SK-N-SH treated with all-trans-retinoic acid at 6 μM for 48 hours (cell line): ENCODE measurements around the gene SMIM7.

ENCODE experiments used
- ATAC-seq: fragments of 200-7000 bp; cut with Tn5 transposase; 3 replicates; pipeline ENCODE4 v1.9.1; 2020; ENCODE audit warnings: mild to moderate bottlenecking, moderate library complexity
- BACH2 ChIP-seq: fragments of 250-450 bp; sonication (Bioruptor Pico); IDR thresholded peaks from 2 replicates; pipeline ENCODE4 v1.9.0; 2021; ENCODE audit warnings: mild to moderate bottlenecking, borderline replicate concordance
- CSDC2 ChIP-seq: fragments of 250-450 bp; sonication (Bioruptor Pico); IDR thresholded peaks from 2 replicates; pipeline ENCODE4 v1.5.0; 2020; ENCODE audit warnings: mild to moderate bottlenecking, moderate library complexity
- GLIS3 ChIP-seq: fragments of 250-450 bp; sonication (Bioruptor Pico); IDR thresholded peaks from 2 replicates; pipeline ENCODE4 v1.5.0; 2020; ENCODE audit warnings: mild to moderate bottlenecking, moderate library complexity
- ISL1 ChIP-seq: fragments of 250-450 bp; sonication (Bioruptor Pico); IDR thresholded peaks from 2 replicates; pipeline ENCODE4 v2.1.2; 2022; ENCODE audit warnings: mild to moderate bottlenecking, moderate library complexity
- OSR1 ChIP-seq: fragments of 250-450 bp; sonication (Bioruptor Pico); IDR thresholded peaks from 2 replicates; pipeline ENCODE4 v1.8.0; 2022; ENCODE audit warnings: moderate library complexity, mild to moderate bottlenecking, inconsistent platforms
- PPARA ChIP-seq: fragments of 250-450 bp; sonication (Bioruptor Pico); IDR thresholded peaks from 2 replicates; pipeline ENCODE4 v1.5.0; 2020; ENCODE audit warnings: mild to moderate bottlenecking, borderline replicate concordance
- SNAI2 ChIP-seq: fragments of 250-450 bp; sonication (Bioruptor Pico); IDR thresholded peaks from 2 replicates; pipeline ENCODE4 v1.5.0; 2020; ENCODE audit warnings: mild to moderate bottlenecking, moderate library complexity
- TCF4 ChIP-seq: fragments of 250-450 bp; sonication (Bioruptor Pico); IDR thresholded peaks from 2 replicates; pipeline ENCODE4 v1.8.0; 2021; ENCODE audit warnings: mild to moderate bottlenecking, moderate library complexity, borderline replicate concordance
- TOX ChIP-seq: fragments of 250-450 bp; sonication (Bioruptor Pico); IDR thresholded peaks from 2 replicates; pipeline ENCODE4 v1.8.0; 2021; ENCODE audit warnings: mild to moderate bottlenecking, moderate library complexity, borderline replicate concordance
- ZC3H10 ChIP-seq: fragments of 250-450 bp; sonication (Bioruptor Pico); IDR thresholded peaks from 2 replicates; pipeline ENCODE4 v1.5.1; 2021; ENCODE audit warnings: mild to moderate bottlenecking, moderate library complexity
- ZFP3 ChIP-seq: fragments of 250-450 bp; sonication (Bioruptor Pico); IDR thresholded peaks from 2 replicates; pipeline ENCODE4 v1.5.0; 2020; ENCODE audit warnings: mild to moderate bottlenecking, moderate library complexity
- ZFP30 ChIP-seq: fragments of 450-650 bp; formaldehyde crosslinking; IDR thresholded peaks from 2 replicates; pipeline ENCODE4 v1.5.0; 2022; ENCODE audit warnings: mild to moderate bottlenecking, moderate library complexity
- ZNF565 ChIP-seq: fragments of 450-650 bp; formaldehyde crosslinking; conservative IDR thresholded peaks from 2 replicates; pipeline ENCODE4 v1.5.0; 2020; ENCODE audit warnings: low read depth, mild to moderate bottlenecking, moderate library complexity
- ZNF8 ChIP-seq: fragments of 450-650 bp; formaldehyde crosslinking; IDR thresholded peaks from 2 replicates; pipeline ENCODE4 v1.5.0; 2020; ENCODE audit warnings: mild to moderate bottlenecking, moderate library complexity
- TF ChIP-seq, protein P1 (sequence below): fragments of 250-450 bp; sonication (Bioruptor Pico); IDR thresholded peaks from 2 replicates; pipeline ENCODE4 v1.5.1; 2021; ENCODE audit warnings: mild to moderate bottlenecking, moderate library complexity
- TF ChIP-seq, protein P2 (sequence below): fragments of 250-450 bp; sonication (Bioruptor Pico); IDR thresholded peaks from 2 replicates; pipeline ENCODE4 v1.8.0; 2020; ENCODE audit warnings: mild to moderate bottlenecking, moderate library complexity, borderline replicate concordance
- TF ChIP-seq, protein P3 (sequence below): fragments of 250-450 bp; sonication (Bioruptor Pico); IDR thresholded peaks from 2 replicates; pipeline ENCODE4 v1.5.0; 2020; ENCODE audit warnings: mild to moderate bottlenecking, moderate library complexity
- TF ChIP-seq, protein P4 (sequence below): fragments of 250-450 bp; sonication (Bioruptor Pico); IDR thresholded peaks from 2 replicates; pipeline ENCODE4 v1.8.0; 2021; ENCODE audit warnings: low read depth, mild to moderate bottlenecking, moderate library complexity, borderline replicate concordance
- TF ChIP-seq, protein P5 (sequence below): fragments of 250-450 bp; sonication (Bioruptor Pico); IDR thresholded peaks from 2 replicates; pipeline ENCODE4 v1.5.1; 2020; ENCODE audit warnings: low read depth, mild to moderate bottlenecking, moderate library complexity

The SMIM7 gene

DNA sequence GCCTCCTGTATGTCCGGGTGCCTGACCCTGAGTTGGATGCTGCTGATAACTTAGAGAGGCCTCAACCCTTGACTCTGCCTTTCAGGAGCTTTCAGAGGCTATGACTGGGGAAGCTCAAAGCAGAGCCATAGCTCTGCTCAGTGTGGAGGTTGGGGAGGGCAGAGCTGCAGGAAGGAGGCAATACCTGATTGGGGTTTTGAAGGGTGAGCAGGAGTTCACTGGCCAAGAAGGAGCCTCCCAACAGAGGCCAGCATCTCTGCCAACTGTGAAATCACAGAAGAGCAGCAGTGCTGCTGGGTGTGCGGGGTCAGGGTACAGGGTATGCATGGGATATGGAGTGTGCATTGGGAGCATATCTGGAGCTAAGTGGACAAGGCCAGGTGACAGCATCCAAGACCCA, 22.6 kb upstream of the SMIM7 start:
- TF ChIP-seq CSDC2 (CRISPR knock-in tag) (no peak), ZFP3 (CRISPR knock-in tag) (peak; percentile 93), SNAI2 (CRISPR knock-in tag) (no peak), PPARA (CRISPR knock-in tag) (no peak), GLIS3 (CRISPR knock-in tag) (no peak), ZNF565 (CRISPR knock-in tag) (no peak)
- TF ChIP-seq, protein P1, sequence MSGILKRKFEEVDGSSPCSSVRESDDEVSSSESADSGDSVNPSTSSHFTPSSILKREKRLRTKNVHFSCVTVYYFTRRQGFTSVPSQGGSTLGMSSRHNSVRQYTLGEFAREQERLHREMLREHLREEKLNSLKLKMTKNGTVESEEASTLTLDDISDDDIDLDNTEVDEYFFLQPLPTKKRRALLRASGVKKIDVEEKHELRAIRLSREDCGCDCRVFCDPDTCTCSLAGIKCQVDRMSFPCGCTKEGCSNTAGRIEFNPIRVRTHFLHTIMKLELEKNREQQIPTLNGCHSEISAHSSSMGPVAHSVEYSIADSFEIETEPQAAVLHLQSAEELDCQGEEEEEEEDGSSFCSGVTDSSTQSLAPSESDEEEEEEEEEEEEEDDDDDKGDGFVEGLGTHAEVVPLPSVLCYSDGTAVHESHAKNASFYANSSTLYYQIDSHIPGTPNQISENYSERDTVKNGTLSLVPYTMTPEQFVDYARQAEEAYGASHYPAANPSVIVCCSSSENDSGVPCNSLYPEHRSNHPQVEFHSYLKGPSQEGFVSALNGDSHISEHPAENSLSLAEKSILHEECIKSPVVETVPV (CRISPR knock-in tag) = no peak
- TF ChIP-seq, protein P2, sequence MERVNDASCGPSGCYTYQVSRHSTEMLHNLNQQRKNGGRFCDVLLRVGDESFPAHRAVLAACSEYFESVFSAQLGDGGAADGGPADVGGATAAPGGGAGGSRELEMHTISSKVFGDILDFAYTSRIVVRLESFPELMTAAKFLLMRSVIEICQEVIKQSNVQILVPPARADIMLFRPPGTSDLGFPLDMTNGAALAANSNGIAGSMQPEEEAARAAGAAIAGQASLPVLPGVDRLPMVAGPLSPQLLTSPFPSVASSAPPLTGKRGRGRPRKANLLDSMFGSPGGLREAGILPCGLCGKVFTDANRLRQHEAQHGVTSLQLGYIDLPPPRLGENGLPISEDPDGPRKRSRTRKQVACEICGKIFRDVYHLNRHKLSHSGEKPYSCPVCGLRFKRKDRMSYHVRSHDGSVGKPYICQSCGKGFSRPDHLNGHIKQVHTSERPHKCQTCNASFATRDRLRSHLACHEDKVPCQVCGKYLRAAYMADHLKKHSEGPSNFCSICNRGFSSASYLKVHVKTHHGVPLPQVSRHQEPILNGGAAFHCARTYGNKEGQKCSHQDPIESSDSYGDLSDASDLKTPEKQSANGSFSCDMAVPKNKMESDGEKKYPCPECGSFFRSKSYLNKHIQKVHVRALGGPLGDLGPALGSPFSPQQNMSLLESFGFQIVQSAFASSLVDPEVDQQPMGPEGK (CRISPR knock-in tag) = no peak
- no peak for ATAC-seq

DNA sequence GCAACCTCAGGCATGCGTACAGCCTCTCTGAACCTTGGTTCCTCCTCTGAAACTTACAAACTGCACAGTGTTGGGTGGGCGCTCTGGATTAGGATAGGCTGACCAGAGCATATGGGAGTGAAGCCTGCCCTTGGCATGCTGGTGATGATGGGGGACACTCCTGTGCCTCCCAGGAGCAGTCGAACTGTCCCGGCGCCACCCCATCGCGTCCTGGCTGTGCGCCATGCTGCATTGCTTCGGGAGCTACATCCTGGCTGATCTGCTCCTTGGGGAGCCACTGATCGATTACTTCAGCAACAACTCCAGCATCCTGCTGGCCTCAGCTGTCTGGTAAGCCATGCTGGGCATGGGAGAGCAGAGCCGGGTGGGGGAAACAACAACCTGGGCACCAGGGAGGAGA, 19.9 kb upstream of the SMIM7 start:
- no peak for ATAC-seq
- TF ChIP-seq, protein P3, sequence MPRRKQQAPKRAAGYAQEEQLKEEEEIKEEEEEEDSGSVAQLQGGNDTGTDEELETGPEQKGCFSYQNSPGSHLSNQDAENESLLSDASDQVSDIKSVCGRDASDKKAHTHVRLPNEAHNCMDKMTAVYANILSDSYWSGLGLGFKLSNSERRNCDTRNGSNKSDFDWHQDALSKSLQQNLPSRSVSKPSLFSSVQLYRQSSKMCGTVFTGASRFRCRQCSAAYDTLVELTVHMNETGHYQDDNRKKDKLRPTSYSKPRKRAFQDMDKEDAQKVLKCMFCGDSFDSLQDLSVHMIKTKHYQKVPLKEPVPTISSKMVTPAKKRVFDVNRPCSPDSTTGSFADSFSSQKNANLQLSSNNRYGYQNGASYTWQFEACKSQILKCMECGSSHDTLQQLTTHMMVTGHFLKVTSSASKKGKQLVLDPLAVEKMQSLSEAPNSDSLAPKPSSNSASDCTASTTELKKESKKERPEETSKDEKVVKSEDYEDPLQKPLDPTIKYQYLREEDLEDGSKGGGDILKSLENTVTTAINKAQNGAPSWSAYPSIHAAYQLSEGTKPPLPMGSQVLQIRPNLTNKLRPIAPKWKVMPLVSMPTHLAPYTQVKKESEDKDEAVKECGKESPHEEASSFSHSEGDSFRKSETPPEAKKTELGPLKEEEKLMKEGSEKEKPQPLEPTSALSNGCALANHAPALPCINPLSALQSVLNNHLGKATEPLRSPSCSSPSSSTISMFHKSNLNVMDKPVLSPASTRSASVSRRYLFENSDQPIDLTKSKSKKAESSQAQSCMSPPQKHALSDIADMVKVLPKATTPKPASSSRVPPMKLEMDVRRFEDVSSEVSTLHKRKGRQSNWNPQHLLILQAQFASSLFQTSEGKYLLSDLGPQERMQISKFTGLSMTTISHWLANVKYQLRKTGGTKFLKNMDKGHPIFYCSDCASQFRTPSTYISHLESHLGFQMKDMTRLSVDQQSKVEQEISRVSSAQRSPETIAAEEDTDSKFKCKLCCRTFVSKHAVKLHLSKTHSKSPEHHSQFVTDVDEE (CRISPR knock-in tag) = no peak
- TF ChIP-seq PPARA (CRISPR knock-in tag) (no peak), GLIS3 (CRISPR knock-in tag) (no peak), TCF4 (CRISPR knock-in tag) (no peak)
- TF ChIP-seq, all 23 proteins: peak for 0

DNA sequence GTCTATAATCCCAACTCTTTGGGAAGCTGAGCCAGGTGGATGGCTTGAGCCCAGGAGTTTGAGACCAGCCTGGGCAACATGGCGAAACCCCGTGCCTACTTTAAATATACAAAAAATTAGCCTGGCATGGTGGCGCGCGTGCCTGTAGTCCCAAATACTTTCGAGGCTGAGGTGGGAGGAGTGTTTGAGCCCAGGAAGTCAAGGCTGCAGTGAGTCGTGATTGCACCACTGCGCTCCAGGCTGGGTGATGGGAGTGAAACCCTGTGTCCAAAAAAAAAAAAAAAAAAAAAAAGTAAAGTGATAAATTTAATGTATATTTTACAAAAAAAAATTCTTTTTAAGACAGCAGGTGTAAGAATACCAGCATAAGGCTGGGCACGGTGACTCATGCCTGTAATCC, 18.6 kb upstream of the SMIM7 start:
- ATAC-seq = no peak
- TF ChIP-seq TCF4 (CRISPR knock-in tag) = no peak
- TF ChIP-seq BACH2 (CRISPR knock-in tag) = no peak
- TF ChIP-seq, protein P2 (CRISPR knock-in tag) = no peak
- TF ChIP-seq CSDC2 (CRISPR knock-in tag) = no peak
- no peak for TF ChIP-seq ZC3H10 (CRISPR knock-in tag)
- TF ChIP-seq ZNF565 (CRISPR knock-in tag) = no peak
- TF ChIP-seq ZFP3 (CRISPR knock-in tag) = no peak
- no peak for TF ChIP-seq OSR1
- no peak for TF ChIP-seq ZFP30 (CRISPR knock-in tag)
- no peak for TF ChIP-seq PPARA (CRISPR knock-in tag)
- TF ChIP-seq TOX (CRISPR knock-in tag) = no peak
- no peak for TF ChIP-seq SNAI2 (CRISPR knock-in tag)
- TF ChIP-seq, protein P3 (CRISPR knock-in tag) = no peak
- TF ChIP-seq, protein P4, sequence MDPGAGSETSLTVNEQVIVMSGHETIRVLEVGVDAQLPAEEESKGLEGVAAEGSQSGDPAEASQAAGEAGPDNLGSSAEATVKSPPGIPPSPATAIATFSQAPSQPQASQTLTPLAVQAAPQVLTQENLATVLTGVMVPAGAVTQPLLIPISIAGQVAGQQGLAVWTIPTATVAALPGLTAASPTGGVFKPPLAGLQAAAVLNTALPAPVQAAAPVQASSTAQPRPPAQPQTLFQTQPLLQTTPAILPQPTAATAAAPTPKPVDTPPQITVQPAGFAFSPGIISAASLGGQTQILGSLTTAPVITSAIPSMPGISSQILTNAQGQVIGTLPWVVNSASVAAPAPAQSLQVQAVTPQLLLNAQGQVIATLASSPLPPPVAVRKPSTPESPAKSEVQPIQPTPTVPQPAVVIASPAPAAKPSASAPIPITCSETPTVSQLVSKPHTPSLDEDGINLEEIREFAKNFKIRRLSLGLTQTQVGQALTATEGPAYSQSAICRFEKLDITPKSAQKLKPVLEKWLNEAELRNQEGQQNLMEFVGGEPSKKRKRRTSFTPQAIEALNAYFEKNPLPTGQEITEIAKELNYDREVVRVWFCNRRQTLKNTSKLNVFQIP (CRISPR knock-in tag) = no peak
- no peak for TF ChIP-seq ISL1
- TF ChIP-seq, protein P5, sequence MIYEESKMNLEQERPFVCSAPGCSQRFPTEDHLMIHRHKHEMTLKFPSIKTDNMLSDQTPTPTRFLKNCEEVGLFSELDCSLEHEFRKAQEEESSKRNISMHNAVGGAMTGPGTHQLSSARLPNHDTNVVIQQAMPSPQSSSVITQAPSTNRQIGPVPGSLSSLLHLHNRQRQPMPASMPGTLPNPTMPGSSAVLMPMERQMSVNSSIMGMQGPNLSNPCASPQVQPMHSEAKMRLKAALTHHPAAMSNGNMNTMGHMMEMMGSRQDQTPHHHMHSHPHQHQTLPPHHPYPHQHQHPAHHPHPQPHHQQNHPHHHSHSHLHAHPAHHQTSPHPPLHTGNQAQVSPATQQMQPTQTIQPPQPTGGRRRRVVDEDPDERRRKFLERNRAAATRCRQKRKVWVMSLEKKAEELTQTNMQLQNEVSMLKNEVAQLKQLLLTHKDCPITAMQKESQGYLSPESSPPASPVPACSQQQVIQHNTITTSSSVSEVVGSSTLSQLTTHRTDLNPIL (CRISPR knock-in tag) = no peak
- TF ChIP-seq, protein P1 (CRISPR knock-in tag) = no peak
- TF ChIP-seq ZNF8 (CRISPR knock-in tag) = no peak
